Esophagus (tissue), 2 donors: ENCODE data around the gene SLC35A3. TPM values are rescaled to one million over a fixed set of nuclear protein-coding genes. Genes with fewer than 3 reads are reported as not detected.
A peak's percentile ranks its signal among the peaks of the same experiment; 100 is the strongest.

ENCODE experiments used
- H3K27ac ChIP-seq, 2 donors: one replicate each; pipeline ENCODE4 v1.5.1; 2013; ENCODE audit warnings: low read depth in 2 of 2, mild to moderate bottlenecking in 2 of 2, inconsistent platforms in 1 of 2, low read length in 1 of 2, moderate library complexity in 1 of 2
- H3K27me3 ChIP-seq, 2 donors: one replicate each; pipeline ENCODE4 v1.6.1; 2013; ENCODE audit warnings: low read length in 2 of 2, control low read depth in 1 of 2, mild to moderate bottlenecking in 1 of 2; ENCODE audit not compliant: insufficient read depth in 2 of 2, control insufficient read depth in 1 of 2
- H3K36me3 ChIP-seq, 2 donors: one replicate each; pipeline ENCODE4 v1.6.1; 2013; ENCODE audit warnings: low read length in 1 of 2; ENCODE audit not compliant: control insufficient read depth in 2 of 2, insufficient read depth in 2 of 2
- H3K4me1 ChIP-seq, 2 donors: one replicate each; pipeline ENCODE4 v1.6.1; 2013; ENCODE audit warnings: low read length in 1 of 2; ENCODE audit not compliant: control insufficient read depth in 2 of 2, insufficient read depth in 2 of 2
- H3K4me3 ChIP-seq, 2 donors: one replicate each; pipeline ENCODE4 v1.5.1; 2013; ENCODE audit warnings: low read length in 2 of 2, mild to moderate bottlenecking in 2 of 2, low read depth in 1 of 2, moderate library complexity in 1 of 2
- H3K9me3 ChIP-seq, 2 donors: one replicate each; pipeline ENCODE4 v1.6.1; 2013; ENCODE audit warnings: mild to moderate bottlenecking in 2 of 2, low read depth in 1 of 2, low read length in 1 of 2, moderate library complexity in 1 of 2; ENCODE audit not compliant: control insufficient read depth in 2 of 2, insufficient read depth in 1 of 2
- WGBS, 2 donors: extraction: QIAGEN DNeasy Blood & Tissue Kit; methylation state at CpG; one replicate each; pipeline ENCODE4 v1.1.7; 2013; 5-methylcytosine and 5-hydroxymethylcytosine counted together
- polyA plus RNA-seq, 2 donors: library from polyadenylated mRNA; stranded (reverse); fragments of 200-250 nt; gene quantifications; one replicate each; pipeline ENCODE4 v1.2.3, GENCODE V29; 2013
- donor health status: healthy with polysubstance abuse.
- donor health status: Bipolar disorder and iron deficiency.

The SLC35A3 gene
- polyA plus RNA-seq, result 10 to 100 TPM in 1 of 2 donors, 1 to 10 TPM in 1; 9.4 to 16.7 TPM

DNA sequence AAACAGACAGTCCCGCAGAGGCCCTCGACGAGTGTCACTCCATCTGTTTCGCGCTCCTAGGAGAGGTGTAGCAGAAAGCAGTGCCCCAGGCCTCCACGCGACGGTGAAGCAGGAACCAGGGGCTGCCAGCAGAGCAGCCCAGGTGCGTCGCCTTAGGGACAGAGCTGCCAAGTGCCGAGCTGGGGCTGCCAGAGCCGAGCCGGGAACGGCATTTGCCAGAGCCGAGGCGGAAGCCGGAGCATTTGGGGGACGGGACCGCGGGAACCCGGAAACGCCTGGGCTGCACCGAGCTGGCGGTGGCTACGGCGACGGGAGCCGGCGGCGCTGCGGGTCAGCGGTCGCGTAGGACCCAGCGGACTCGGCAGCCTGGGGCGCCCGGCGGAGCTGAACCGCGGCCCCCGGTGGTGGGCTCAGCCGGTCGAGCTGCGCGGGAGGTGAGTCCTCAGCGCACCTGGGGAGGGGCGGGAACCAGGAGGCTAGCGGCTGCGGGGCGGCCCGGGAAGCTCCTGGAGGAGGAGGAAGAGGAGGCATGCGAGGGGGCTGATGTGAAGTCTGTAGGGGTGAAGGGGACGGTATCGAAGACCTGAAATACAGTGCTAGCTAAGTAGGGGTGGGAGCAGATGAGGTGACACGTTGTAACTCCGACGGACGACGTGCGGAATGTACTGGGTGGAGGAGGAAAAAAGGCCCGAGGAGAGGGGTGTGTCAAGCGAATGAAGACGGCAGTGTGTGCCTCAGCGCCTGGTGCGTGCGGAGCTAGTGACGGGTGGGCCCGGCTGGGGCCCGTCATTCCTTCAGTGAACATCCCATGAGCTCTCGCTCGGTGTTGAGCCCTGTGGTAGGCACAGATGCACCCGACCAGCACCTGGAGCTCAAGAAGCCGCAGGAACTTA is at the start of gene SLC35A3:
TSS of gene SLC35A3 (plus strand) at position 268 of the 893 bp plus-strand sequence. CDS start 23,559 bp downstream, outside the sequence.
- WGBS, 2 donors, result 0 to 1% methylated on average over 72 to 74 of the region's 74 CpGs
- no peaks in the 10 kb centered on the region for H3K27me3 ChIP-seq
- peak within 1 kb of the TSS; percentile 78 to 99 for H3K4me3 ChIP-seq
- no peaks in the 10 kb centered on the region for H3K9me3 ChIP-seq
- H3K4me1 ChIP-seq, result peaks cover 0 to 4% of the 10 kb centered on the region in 2 donors
- peak within 1 kb of the TSS; percentile 88 to 95 for H3K27ac ChIP-seq
- H3K36me3 ChIP-seq, result peaks cover 0 to 2% of the 10 kb centered on the region in 2 donors

DNA sequence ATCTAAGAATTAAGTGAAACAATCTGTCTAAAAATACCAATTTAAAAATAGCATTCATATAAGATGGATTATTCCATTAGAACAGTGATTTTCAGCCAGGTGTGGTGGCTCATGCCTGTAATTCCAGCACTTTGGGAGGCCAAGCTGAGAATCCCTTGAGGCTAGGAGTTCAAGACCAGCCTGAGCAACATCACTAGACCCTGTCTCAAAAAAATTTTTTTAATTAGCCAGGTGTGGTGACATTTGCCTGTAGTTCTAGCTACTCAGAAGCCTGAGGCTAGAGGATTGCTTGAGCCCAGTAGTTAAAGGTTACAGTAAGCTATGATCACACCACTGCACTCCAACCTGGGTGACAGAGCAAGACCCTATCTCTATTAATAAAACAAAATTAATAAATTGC is 35.0 kb upstream of the SLC35A3 start:
- Histone ChIP-seq H3K4me1 (no peaks in the 10 kb centered on the region), H3K36me3 (no peaks in the 10 kb centered on the region), H3K4me3 (no peak overlapping the region), H3K9me3 (no peaks in the 10 kb centered on the region), H3K27me3 (no peaks in the 10 kb centered on the region), H3K27ac (no peak overlapping the region)

DNA sequence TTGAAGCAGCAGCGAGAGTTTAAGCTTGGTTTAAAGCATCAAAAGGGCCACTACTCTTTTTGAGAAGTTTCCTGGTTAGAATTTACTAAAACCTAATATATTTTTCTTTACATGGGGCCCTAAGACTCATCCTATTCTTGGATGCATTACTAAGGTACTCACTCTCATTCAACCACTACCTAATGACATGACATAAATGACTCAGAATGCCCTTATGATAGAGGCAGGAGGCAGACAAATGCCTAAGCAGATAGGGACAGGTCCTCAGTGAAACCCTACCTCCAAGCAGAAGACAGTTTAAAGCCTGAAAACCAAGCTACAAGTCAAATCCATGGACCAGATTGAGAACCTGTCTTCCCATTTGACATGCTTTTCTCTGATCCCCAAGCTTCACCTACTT is 34.3 kb upstream of the SLC35A3 start:
- no peak overlapping the region for H3K4me3 ChIP-seq
- WGBS, 2 donors, result 84 to 88% methylated on average over 1 of the region's 1 CpG
- H3K27ac ChIP-seq, result no peak overlapping the region
- H3K9me3 ChIP-seq, result no peaks in the 10 kb centered on the region
- no peaks in the 10 kb centered on the region for H3K36me3 ChIP-seq
- H3K27me3 ChIP-seq, result no peaks in the 10 kb centered on the region
- no peaks in the 10 kb centered on the region for H3K4me1 ChIP-seq

DNA sequence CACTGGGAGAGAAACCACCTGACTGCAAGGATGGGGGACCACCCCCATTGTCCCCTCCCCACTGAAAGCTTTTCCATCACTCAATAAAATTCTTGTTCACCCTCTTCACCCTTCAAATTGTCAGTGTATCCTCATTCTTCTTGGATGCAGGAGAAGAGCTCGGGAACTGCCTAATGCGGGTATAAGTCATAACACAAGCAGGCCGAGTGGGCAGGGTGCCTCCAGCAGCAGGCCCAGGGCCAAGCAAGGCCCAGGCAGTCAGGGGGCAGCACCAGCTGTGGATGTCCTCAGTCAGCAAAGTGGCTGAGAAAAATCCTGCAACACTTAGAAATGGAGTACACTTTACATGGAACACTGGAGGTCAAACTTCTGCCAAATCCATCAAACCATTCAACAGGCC is 33.7 kb upstream of the SLC35A3 start:
- H3K9me3 ChIP-seq, result no peaks in the 10 kb centered on the region
- H3K4me1 ChIP-seq, result no peaks in the 10 kb centered on the region
- no peak overlapping the region for H3K27ac ChIP-seq
- no peaks in the 10 kb centered on the region for H3K36me3 ChIP-seq
- no peak overlapping the region for H3K4me3 ChIP-seq
- WGBS, 2 donors, result 90 to 96% methylated on average over 3 of the region's 3 CpGs
- H3K27me3 ChIP-seq, result no peaks in the 10 kb centered on the region

DNA sequence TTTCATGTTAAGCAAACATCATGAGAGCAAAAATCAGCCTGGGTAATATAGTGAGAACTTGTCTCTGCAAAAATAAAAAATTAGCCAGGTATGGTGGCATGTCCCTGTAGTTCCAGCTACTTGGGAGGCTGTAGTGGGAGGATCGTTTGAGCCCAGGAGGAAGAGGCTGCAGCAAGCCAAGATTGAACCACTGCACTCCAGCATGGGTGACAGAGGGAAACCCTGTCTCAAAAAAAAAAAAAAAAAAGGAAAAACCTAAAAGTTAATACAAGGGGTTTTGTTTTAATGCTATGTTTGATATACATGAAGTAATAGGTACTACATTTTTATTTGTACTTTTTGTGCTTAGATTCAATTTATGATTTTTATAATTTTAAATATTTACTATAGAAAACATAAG is 27.1 kb upstream of the SLC35A3 start:
- no peaks in the 10 kb centered on the region for H3K9me3 ChIP-seq
- H3K27ac ChIP-seq, result no peak overlapping the region
- no peaks in the 10 kb centered on the region for H3K27me3 ChIP-seq
- no peaks in the 10 kb centered on the region for H3K36me3 ChIP-seq
- no peaks in the 10 kb centered on the region for H3K4me1 ChIP-seq
- H3K4me3 ChIP-seq, result no peak overlapping the region
- 79 to 85% methylated on average over 1 of the region's 1 CpG for WGBS, 2 donors

DNA sequence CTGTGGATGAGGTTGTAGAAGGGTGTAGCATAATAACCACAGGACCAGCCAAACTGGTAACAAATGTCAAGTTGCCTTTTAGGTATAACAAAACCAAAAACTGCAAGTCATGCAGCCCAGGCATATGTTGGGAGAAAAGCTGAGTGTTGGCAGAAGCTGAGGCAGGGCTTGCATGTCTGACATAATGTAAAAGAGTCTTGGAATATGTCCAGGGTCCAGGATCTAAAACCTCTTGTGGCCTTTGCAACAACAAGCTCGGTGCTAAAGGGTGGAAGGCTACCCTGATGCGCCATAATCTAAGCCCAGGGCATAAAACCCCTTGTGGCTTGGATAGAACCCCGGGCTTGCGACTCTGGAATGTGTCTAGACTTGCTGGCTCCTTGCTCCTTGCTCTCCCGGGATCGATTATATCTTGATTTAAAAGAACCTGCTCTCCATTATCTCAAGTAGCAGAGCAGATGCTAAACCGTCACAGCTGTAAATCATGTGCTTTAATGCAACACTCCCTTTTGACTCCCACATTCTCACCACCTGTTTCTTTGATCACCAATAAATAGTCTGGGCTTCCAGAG is 26.5 kb upstream of the SLC35A3 start:
- Histone ChIP-seq H3K9me3 (no peaks in the 10 kb centered on the region), H3K27ac (no peak overlapping the region), H3K4me1 (no peaks in the 10 kb centered on the region), H3K27me3 (no peaks in the 10 kb centered on the region), H3K36me3 (no peaks in the 10 kb centered on the region), H3K4me3 (no peak overlapping the region)
- WGBS, 2 donors, result 29 to 43% methylated on average over 7 of the region's 7 CpGs

DNA sequence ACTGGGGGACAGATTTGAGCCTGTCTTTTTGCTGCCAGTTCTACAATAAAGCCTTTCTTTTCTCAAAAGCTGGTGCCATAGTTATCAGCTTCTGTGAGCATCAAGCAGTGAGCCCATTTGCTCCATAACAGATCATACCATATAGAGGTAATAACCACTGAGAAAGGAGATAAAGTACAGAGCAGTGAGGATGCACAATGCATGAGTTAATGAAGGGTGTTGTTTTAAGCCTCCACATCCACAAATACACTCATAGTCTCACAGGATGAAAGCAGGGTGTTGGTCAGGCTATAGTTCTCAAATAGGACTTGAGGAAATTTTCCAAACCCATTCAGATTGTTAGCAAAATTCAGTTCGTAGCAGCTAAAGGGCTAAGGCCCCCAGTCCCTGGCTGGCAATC is 25.6 kb upstream of the SLC35A3 start:
- Histone ChIP-seq H3K27ac (no peak overlapping the region), H3K9me3 (no peaks in the 10 kb centered on the region), H3K27me3 (no peaks in the 10 kb centered on the region), H3K4me1 (no peaks in the 10 kb centered on the region), H3K36me3 (no peaks in the 10 kb centered on the region), H3K4me3 (no peak overlapping the region)
- WGBS, 2 donors, result 89 to 96% methylated on average over 1 of the region's 1 CpG

DNA sequence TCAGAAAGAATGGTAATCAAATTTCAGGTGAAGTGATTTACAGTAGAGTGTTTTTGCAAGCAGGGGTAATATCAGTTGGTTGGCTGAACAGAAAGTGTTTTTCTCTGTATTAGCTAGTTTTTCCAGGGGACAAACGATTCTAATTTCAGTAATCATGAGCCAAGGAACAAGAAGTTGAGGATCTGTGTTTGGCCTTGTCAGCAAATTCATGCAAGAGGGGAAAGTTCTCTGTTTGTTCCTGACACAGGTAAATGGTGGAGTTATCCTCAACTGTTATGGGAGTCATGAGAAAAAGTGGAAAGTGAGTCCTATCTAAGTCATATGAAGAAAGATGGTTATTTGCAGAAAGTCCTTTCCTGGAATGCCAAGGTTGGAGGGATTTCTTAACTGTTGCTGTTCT is 24.6 kb upstream of the SLC35A3 start:
- Histone ChIP-seq H3K4me3 (no peak overlapping the region), H3K27me3 (no peaks in the 10 kb centered on the region), H3K9me3 (no peaks in the 10 kb centered on the region), H3K36me3 (no peaks in the 10 kb centered on the region), H3K27ac (no peak overlapping the region), H3K4me1 (no peaks in the 10 kb centered on the region)
- 73 to 90% methylated on average over 1 of the region's 1 CpG for WGBS, 2 donors

DNA sequence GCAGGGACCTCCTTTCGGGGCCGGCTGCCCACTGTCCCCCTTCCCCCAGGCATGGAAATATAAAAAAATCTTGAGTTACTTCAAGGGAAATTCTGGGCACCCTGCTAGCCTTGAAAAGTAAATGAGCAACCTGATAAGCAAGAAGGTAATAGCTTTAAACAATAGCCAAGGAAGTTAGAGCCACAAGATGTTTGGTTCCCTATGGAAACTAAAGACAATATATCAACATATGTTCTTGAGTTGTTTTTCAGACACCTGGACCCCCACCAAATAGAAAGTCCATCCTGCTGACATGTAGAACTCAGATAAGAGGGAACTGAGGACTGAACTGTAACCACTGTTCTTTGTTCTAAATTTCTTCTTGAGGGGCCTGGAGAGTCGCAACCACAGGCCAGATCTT is 19.3 kb upstream of the SLC35A3 start:
- Histone ChIP-seq H3K9me3 (no peaks in the 10 kb centered on the region), H3K27me3 (no peaks in the 10 kb centered on the region), H3K27ac (no peak overlapping the region), H3K36me3 (no peaks in the 10 kb centered on the region), H3K4me1 (no peaks in the 10 kb centered on the region), H3K4me3 (no peak overlapping the region)
- 76 to 81% methylated on average over 3 of the region's 3 CpGs for WGBS, 2 donors

DNA sequence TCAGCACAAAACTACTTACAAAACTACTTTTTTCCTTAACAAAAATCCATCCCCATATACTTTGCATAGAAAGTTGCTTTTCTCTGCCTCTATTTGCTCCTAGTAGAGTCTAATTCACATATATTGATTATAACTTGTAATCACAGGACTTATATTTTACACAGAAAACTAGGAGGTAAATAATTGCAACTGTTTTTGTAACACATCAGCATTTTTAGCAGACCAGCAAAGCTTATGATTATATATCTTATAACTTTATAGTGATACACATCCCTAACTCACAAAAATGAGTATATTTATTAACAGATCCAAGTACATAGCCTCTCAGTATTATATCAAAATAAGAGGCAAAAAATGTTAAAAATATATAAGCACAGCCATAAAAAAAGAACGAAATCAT is 17.3 kb upstream of the SLC35A3 start:
- H3K27me3 ChIP-seq, result no peaks in the 10 kb centered on the region
- no peaks in the 10 kb centered on the region for H3K36me3 ChIP-seq
- H3K4me3 ChIP-seq, result no peak overlapping the region
- H3K4me1 ChIP-seq, result no peaks in the 10 kb centered on the region
- H3K9me3 ChIP-seq, result no peaks in the 10 kb centered on the region
- 81 to 82% methylated on average over 1 of the region's 1 CpG for WGBS, 2 donors
- H3K27ac ChIP-seq, result no peak overlapping the region
